HG03575 (cell line): ENCODE measurements around the gene ARSB.
"Not testable (repeated sequence)": the region's sequence is repeated elsewhere in the genome, so short reads cannot be mapped to it uniquely, and the experiment has no call there.

Source experiments
- ATAC-seq: cut with Tn5 transposase; IDR thresholded peaks from one replicate; pipeline ENCODE4 v1.9.1; 2021; ENCODE audit not compliant: unreplicated experiment, insufficient number of reproducible peaks, low FRiP score; ENCODE audit errors: extremely low read depth

Gene ARSB

GRCh38 chr5:79001471-79001870, 16.4 kb upstream of the ARSB start:
- ATAC-seq: no peak

DNA sequence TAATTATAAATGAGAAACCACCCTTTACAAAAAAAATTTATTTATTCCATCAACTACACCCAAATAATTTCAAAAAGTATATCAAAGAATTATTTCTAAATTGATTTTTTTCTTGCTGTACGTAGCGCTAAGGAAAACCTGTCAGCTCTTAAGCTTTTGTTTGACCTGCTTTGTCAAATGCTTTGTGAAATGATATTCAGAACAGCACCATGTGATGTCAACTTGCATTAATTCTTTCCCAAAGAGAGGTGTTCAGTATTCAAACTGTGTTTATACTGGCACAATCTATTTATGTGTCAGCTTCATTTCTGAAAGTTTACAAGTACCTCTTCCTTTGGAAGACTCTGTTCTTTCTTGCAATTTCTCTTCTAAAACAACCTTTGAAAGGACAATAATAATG, 12.0 kb upstream of the ARSB start:
- no peak for ATAC-seq

GRCh38 chr5:78995521-78996007, 10.5 kb upstream of the ARSB start:
- no peak for ATAC-seq

GRCh38 chr5:78993165-78993564, 8.1 kb upstream of the ARSB start:
- ATAC-seq: no peak

- no peak for ATAC-seq
Measured at GRCh38 chr5:78992146-78992545, 7.0 kb upstream of the ARSB start.

DNA sequence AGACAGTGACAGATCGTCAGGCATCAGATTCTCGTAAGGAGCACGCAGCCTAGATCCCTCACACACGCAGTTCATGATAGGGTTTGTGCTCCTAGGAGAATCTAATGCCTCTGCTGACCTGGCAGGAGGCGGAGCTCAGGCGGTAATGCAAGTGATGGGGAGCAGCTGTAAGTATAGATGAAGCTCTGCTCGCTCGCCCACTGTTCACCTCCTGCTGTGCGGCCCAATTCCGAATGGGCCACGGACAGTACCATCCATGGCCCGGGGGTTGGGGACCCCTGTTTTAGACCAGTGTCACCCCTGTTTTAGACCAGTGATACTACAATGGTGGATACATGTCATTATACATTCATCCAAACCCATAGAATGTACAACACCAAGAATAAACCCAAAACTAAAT, 4.0 kb upstream of the ARSB start:
- no peak for ATAC-seq

GRCh38 chr5:78985725-78986223, 664 bp upstream of the ARSB start:
- ATAC-seq: no peak

DNA sequence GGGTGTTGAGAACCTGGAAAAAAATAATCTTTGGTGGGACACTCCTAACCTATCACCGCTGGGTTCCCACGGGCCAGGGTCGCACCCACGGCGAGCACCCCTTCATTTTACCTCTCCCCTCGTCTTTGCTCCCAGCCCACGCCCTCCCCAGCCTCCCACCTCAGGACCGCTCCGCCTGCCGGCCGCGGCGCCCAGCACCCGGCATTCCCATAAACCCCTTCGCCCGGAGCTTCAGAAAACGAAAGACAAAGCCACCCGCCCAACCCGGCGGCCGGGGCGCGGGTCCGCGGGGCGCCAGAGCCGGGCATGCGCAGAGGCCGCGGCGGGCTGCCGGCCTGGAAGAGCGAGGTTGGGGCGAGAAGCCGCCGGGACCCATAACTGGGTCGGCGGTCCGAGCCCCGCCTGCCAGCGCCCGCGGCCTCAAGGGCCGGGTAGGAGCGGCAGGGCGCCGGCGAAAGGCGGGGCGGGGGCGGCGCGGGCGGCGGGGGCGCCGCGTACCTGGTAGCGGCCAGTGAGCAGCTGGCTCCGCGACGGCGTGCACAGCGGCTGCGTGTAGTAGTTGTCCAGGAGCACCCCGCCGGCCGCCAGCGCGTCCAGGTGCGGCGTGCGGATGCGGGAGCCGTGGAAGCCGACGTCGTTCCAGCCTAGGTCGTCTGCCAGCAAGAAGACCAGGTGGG, 533 bp downstream of the ARSB start:
- no peak for ATAC-seq

GRCh38 chr5:78983601-78984438, 1.3 kb downstream of the ARSB start:
- ATAC-seq: no peak

DNA sequence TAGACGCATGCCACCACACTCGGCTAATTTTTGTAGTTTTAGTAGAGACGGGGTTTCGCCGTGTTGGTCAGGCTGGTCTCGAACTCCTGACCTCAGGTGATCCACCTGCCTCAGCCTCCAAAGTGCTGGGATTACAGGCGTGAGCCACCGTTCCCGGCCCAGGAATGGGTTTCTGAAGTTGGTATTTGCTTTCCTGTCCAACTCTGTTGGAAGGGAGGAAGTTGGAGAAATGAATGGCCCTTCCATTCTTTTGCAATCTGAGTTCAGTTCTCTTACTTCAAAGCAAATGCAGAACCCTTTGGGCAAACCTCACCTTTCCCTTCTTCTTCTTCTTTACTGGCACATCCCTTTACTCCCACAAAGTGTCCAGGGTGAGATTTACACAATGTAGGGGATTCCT, 1.9 kb downstream of the ARSB start:
- ATAC-seq: not testable (repeated sequence)

- no peak for ATAC-seq
Measured at GRCh38 chr5:78979909-78980308, 5.2 kb downstream of the ARSB start.

DNA sequence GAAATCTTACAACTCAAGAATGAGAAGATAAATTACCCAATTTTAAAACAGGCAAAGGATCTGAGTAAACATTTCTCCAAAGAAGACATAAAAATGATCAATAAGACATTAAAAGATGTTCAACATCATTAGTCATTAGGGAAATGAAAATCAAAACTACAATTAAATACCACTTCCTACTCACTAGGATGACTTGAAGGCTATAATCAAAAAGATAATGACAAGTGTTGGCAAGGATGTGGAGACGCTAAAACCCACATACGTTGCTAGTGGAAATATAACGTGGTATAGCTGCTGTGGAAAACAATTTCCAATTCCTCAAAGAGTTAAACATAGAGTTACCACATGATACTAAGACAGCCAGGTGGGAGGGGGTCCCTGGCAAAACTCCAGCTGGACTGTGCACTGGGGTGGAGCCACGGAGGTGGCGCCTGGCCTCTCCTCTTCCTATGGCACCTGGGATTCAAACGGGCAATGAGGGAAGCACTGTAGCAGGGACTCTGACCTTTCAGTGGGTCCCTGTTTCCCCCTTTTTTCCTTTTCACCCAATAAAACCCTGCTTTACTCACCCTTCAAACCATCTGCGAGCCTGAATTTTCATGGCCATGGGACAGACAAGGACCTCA, 5.9 kb downstream of the ARSB start:
- ATAC-seq: no peak

GRCh38 chr5:78975035-78975434, 10.1 kb downstream of the ARSB start:
- no peak for ATAC-seq

DNA sequence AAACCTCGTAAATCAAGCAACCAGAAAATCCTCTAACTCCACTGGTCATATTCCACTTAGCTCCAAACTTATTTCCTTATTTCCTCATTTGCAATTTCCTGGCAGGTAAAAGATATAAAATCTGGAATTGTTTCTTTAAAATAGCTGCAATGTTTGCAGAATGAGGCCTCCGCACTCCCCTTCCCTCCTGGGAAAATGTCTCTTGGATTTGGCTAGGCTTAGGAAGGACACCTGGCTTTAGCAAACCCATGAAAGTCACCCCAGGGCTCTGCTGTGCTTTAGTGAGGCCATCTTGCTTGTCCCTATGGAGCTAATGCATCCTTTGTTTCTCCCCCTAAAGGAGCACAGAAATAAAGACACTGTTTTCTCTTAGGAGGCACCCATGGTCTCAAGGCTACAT, 10.5 kb downstream of the ARSB start:
- no peak for ATAC-seq

GRCh38 chr5:78974011-78974410, 11.1 kb downstream of the ARSB start:
- ATAC-seq: no peak

- ATAC-seq: no peak
Measured at GRCh38 chr5:78972654-78973428, 12.3 kb downstream of the ARSB start.

- no peak for ATAC-seq
Measured at GRCh38 chr5:78971998-78972397, 13.1 kb downstream of the ARSB start.

DNA sequence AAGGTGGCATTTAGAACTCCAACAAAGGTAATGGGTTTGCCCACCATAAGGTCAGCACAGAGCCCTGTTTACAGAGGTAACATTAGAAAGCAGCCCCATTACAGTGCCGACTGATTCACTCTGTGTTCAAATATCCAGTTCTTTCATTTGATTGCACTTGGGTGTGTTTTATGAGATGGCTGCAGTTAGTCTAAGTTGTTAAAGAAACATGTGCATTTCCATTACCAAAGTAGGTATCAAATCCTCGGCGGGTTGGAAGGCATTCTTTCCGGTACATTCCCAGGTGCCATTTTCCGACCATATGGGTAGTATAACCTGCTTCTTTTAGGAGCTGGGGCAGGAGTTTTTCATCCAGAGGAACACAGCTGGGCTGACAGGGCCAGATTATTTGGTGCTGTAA, 16.3 kb downstream of the ARSB start:
- no peak for ATAC-seq

DNA sequence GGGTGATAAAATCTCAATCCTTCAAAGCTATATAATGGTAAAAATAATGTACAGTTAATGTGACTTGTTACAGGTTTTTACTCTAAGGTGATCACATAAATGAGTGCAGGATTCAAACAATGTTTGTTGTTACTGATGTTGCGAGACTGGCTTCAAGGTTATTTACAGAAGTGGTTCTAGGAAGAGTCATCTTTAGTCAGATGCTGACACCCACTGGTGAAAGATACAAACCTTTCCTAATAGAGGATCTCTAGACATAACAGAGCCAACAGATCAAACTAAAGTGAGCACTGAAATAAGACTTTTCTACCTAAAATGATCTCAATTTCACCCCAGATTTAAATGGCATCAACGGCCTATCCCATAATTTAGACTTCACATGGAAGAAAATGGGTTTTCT, 20.2 kb downstream of the ARSB start:
- no peak for ATAC-seq
